ENCODE data around the gene DYSF. TPM values are rescaled to one million over a fixed set of nuclear protein-coding genes. Genes with fewer than 3 reads are reported as not detected.

The DYSF gene
- total and polyA plus RNA-seq, 2 donors (not counting 1 experiment from before 2014, with no cell fraction given), result 0.17 to 0.43 TPM

DNA sequence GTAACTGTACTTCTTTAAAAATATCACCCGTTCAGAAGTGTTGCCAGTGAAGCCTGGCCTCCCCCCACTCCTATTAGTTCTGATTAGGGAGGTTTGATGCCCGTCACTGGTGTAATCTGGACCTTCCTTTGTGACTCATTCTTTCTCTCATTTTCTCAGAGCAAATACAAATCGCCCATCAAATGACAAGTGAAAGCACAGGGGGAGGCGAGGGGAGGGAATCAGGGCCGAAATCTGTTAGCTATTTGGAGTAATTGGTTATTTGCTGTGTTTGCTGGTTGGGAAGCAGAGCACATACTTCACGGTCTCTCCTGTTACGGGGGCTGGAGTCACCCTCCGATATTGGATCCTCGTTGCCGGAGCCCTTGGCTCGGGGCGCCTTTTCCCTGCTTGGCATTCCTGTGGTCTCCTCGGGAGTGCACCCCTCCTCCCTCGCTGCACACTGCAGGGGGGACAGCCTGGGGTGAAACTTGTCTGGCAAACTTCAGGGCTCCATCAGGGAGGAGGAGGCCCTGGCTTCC is 178.1 kb downstream of the DYSF start:
- H3K4me1 ChIP-seq (ENCODE audit: control insufficient read depth in 2 of 2, insufficient read depth in 2 of 2, low read length in 2 of 2), result no peaks in the 10 kb centered on the region
- DNase-seq, result no peak
- no peaks in the 10 kb centered on the region for H3K79me2 ChIP-seq (ENCODE audit: control insufficient read depth, insufficient read depth, low read length)
- intact Hi-C loops (cut with micrococcal nuclease), result no loop called here
- Mint-ChIP-seq H3K27ac (no peak overlapping the region), H3K9me3 (ENCODE audit: insufficient read depth) (no peaks in the 10 kb centered on the region), H3K27me3 (peaks cover 16% of the 10 kb centered on the region), H3K4me1 (no peaks in the 10 kb centered on the region), H3K4me3 (no peak overlapping the region)
- no peak overlapping the region for H2AFZ ChIP-seq (ENCODE audit: insufficient read depth, low read depth, low read length, poor library complexity, severe bottlenecking)
- ChIA-PET POLR2A (no interaction called here), CTCF (no interaction called here)
- no peak for ATAC-seq (ENCODE audit: low read depth)
- H3K27me3 ChIP-seq (replicated peaks in 1 of 4; ENCODE audit: control extremely low read depth in 1 of 4, control insufficient read depth in 3 of 4, insufficient read depth in 4 of 4, low read length in 3 of 4), result peaks cover 0 to 8% (median 1%) of the 10 kb centered on the region in 4 experiments
- WGBS (ENCODE audit: insufficient coverage), result 95% methylated on average over 11 of the region's 14 CpGs
- H3K4me3 ChIP-seq (ENCODE audit: control extremely low read depth in 1 of 5, extremely low read depth in 1 of 5, insufficient read depth in 1 of 5, low read depth in 2 of 5, low read length in 4 of 5), result no peak overlapping the region
- H3K36me3 ChIP-seq (replicated peaks in 1 of 2; ENCODE audit: control extremely low read depth in 1 of 2, control insufficient read depth in 1 of 2, extremely low read depth in 1 of 2, insufficient read depth in 2 of 2, low read length in 1 of 2), result no peaks in the 10 kb centered on the region
- TF ChIP-seq, protein P1, sequence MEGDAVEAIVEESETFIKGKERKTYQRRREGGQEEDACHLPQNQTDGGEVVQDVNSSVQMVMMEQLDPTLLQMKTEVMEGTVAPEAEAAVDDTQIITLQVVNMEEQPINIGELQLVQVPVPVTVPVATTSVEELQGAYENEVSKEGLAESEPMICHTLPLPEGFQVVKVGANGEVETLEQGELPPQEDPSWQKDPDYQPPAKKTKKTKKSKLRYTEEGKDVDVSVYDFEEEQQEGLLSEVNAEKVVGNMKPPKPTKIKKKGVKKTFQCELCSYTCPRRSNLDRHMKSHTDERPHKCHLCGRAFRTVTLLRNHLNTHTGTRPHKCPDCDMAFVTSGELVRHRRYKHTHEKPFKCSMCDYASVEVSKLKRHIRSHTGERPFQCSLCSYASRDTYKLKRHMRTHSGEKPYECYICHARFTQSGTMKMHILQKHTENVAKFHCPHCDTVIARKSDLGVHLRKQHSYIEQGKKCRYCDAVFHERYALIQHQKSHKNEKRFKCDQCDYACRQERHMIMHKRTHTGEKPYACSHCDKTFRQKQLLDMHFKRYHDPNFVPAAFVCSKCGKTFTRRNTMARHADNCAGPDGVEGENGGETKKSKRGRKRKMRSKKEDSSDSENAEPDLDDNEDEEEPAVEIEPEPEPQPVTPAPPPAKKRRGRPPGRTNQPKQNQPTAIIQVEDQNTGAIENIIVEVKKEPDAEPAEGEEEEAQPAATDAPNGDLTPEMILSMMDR (IDR thresholded peaks at IDR 0.05), result no peak
- TF ChIP-seq EZH2 (IDR thresholded peaks at IDR 0.05; ENCODE audit: borderline replicate concordance, insufficient read depth, low read depth, low read length, poor library complexity, severe bottlenecking), result no peak
- H3K9ac ChIP-seq (ENCODE audit: low read length), result no peak overlapping the region
- H3K4me2 ChIP-seq (replicated peaks; ENCODE audit: low read depth, low read length, poor library complexity, severe bottlenecking), result no peak overlapping the region
- no peaks in the 10 kb centered on the region for H4K20me1 ChIP-seq (ENCODE audit: control insufficient read depth, insufficient read depth, low read length, poor library complexity, severe bottlenecking)
- no peaks in the 10 kb centered on the region for H3K9me3 ChIP-seq (ENCODE audit: control extremely low read depth in 1 of 3, control insufficient read depth in 2 of 3, insufficient read depth in 1 of 3, low read length in 2 of 3)
- no peak overlapping the region for H3K27ac ChIP-seq (ENCODE audit: low read length in 2 of 2)

DNA sequence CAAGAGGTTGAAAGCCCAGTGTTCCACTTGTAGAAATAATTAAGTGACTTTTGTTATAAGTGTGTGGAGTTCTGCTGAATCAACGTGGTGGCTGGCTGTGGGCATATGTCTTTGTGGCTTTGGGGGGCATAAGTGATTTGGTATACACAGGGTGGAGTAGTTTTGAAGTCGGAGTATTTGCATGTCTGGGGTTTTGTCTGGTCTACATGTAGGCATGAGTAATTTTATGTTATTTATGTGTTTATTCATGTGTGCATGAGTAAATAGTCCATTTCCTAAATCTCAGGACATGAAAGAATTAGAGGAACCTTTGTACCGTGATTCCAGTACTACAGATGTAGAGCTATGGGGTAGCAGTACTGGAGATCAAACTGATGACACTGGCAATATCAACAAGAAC is 179.7 kb downstream of the DYSF start:
- H3K4me1 ChIP-seq (ENCODE audit: control insufficient read depth in 2 of 2, insufficient read depth in 2 of 2, low read length in 2 of 2), result no peaks in the 10 kb centered on the region
- WGBS (ENCODE audit: insufficient coverage), result 69% methylated on average over 2 of the region's 3 CpGs
- H4K20me1 ChIP-seq (ENCODE audit: control insufficient read depth, insufficient read depth, low read length, poor library complexity, severe bottlenecking), result no peaks in the 10 kb centered on the region
- Mint-ChIP-seq H3K9me3 (ENCODE audit: insufficient read depth) (no peaks in the 10 kb centered on the region), H3K27me3 (peaks cover 16% of the 10 kb centered on the region), H3K4me1 (no peaks in the 10 kb centered on the region), H3K4me3 (no peak overlapping the region), H3K27ac (no peak overlapping the region)
- intact Hi-C loops (cut with micrococcal nuclease), result no loop called here
- H3K4me3 ChIP-seq (ENCODE audit: control extremely low read depth in 1 of 5, extremely low read depth in 1 of 5, insufficient read depth in 1 of 5, low read depth in 2 of 5, low read length in 4 of 5), result no peak overlapping the region
- CTCF ChIA-PET, result no interaction called here
- H3K9me3 ChIP-seq (ENCODE audit: control extremely low read depth in 1 of 3, control insufficient read depth in 2 of 3, insufficient read depth in 1 of 3, low read length in 2 of 3), result no peaks in the 10 kb centered on the region
- no peak for ATAC-seq (ENCODE audit: low read depth)
- H3K27ac ChIP-seq (ENCODE audit: low read length in 2 of 2), result no peak overlapping the region
- H3K27me3 ChIP-seq (replicated peaks in 1 of 4; ENCODE audit: control extremely low read depth in 1 of 4, control insufficient read depth in 3 of 4, insufficient read depth in 4 of 4, low read length in 3 of 4), result peaks cover 0 to 8% (median 1%) of the 10 kb centered on the region in 4 experiments
- no peaks in the 10 kb centered on the region for H3K79me2 ChIP-seq (ENCODE audit: control insufficient read depth, insufficient read depth, low read length)
- POLR2A ChIA-PET, result no interaction called here
- no peak overlapping the region for H3K4me2 ChIP-seq (replicated peaks; ENCODE audit: low read depth, low read length, poor library complexity, severe bottlenecking)
- TF ChIP-seq, protein P1 (IDR thresholded peaks at IDR 0.05), result no peak
- no peak for TF ChIP-seq EZH2 (IDR thresholded peaks at IDR 0.05; ENCODE audit: borderline replicate concordance, insufficient read depth, low read depth, low read length, poor library complexity, severe bottlenecking)
- H3K36me3 ChIP-seq (replicated peaks in 1 of 2; ENCODE audit: control extremely low read depth in 1 of 2, control insufficient read depth in 1 of 2, extremely low read depth in 1 of 2, insufficient read depth in 2 of 2, low read length in 1 of 2), result no peaks in the 10 kb centered on the region
- no peak overlapping the region for H3K9ac ChIP-seq (ENCODE audit: low read length)
- H2AFZ ChIP-seq (ENCODE audit: insufficient read depth, low read depth, low read length, poor library complexity, severe bottlenecking), result no peak overlapping the region
- no peak for DNase-seq

Measured in B cell (primary cell).